Transverse colon (tissue), 4 donors: Measurements from ENCODE around the gene FAF2. TPM values are rescaled to one million over a fixed set of nuclear protein-coding genes. Genes with fewer than 3 reads are reported as not detected.
"Not testable (repeated sequence)": the region's sequence is repeated elsewhere in the genome, so short reads cannot be mapped to it uniquely, and the experiment has no call there.

ENCODE experiments used
- DNase-seq: peaks from one replicate; pipeline ENCODE4 v3.0.0-alpha.2; 2019
- H3K27ac ChIP-seq, 4 donors: fragments of 200-600 bp; sonication (generic); 2 replicates each; pipeline ENCODE4 v1.5.1; 2016 to 2018; ENCODE audit warnings: inconsistent platforms in 4 of 4
- H3K27me3 ChIP-seq: fragments of 200-600 bp; sonication (generic); 2 replicates; pipeline ENCODE4 v1.5.1; 2017; ENCODE audit warnings: inconsistent platforms
- H3K36me3 ChIP-seq, 4 donors: fragments of 200-600 bp; sonication (generic); 2 replicates each; pipeline ENCODE4 v1.5.1; 2017 to 2019; ENCODE audit warnings: inconsistent platforms in 4 of 4
- H3K4me1 ChIP-seq, 4 donors: fragments of 200-600 bp; sonication (generic); 2 replicates each; pipeline ENCODE4 v1.5.1; 2017 to 2020; ENCODE audit warnings: inconsistent platforms in 4 of 4
- H3K4me3 ChIP-seq, 4 donors: fragments of 200-600 bp; sonication (generic); 1 replicate in 1 of 4; 2 replicates in 3 of 4; pipeline versions ENCODE4 v1.5.1 to v1.6.1; 2017 to 2019; ENCODE audit warnings: inconsistent platforms in 4 of 4
- H3K9me3 ChIP-seq, 2 donors: fragments of 200-600 bp; sonication (generic); 2 replicates each; pipeline ENCODE4 v1.5.1; 2017 to 2019; ENCODE audit warnings: inconsistent platforms in 2 of 2
- CTCF ChIP-seq, 5 experiments: fragments of 200-600 bp in 3 of 5; fragments of 450-650 bp in 2 of 5; sonication (generic) in 3 of 5; IDR thresholded peaks; 1 replicate in 2 of 5; 2 replicates in 3 of 5; pipeline ENCODE4 v1.5.1; 2016 to 2017; ENCODE audit warnings: antibody characterized with exemption in 5 of 5, inconsistent platforms in 3 of 5, mild to moderate bottlenecking in 2 of 5, moderate library complexity in 1 of 5
- EP300 ChIP-seq: sonication (generic); formaldehyde crosslinking; IDR thresholded peaks from one replicate; pipeline ENCODE4 v1.6.1; 2017; ENCODE audit warnings: antibody characterized with exemption, low read depth
- POLR2A ChIP-seq: fragments of 450-650 bp; IDR thresholded peaks from one replicate; pipeline ENCODE4 v1.6.1; 2016; ENCODE audit warnings: antibody characterized with exemption, mild to moderate bottlenecking, moderate library complexity
- POLR2AphosphoS5 ChIP-seq, 3 donors: sonication (generic); formaldehyde crosslinking; IDR thresholded peaks; one replicate each; pipeline ENCODE4 v1.6.1; 2016; ENCODE audit warnings: antibody characterized with exemption in 3 of 3
- WGBS, 2 donors: methylation state at CpG; one replicate each; pipeline ENCODE4 v1.1.5; 2018; ENCODE audit warnings: low coverage in 1 of 2; 5-methylcytosine and 5-hydroxymethylcytosine counted together
- in situ Hi-C, 4 donors: fragments of 200-750 bp; cut with MboI; loops; one replicate each; pipeline versions ENCODE4 v1.15.0 to v1.15.1; 2017; ENCODE audit warnings: low sequenced_read_pairs in 3 of 4, low pct_ligation_motif_present in 1 of 4, low pct_unique_long_range_greater_than_20kb in 1 of 4
- intact Hi-C: fragments of 100-400 bp; cut with DNase I; formaldehyde crosslinking; loops from one replicate; pipeline ENCODE4 v1.15.1; 2023; ENCODE audit warnings: low total_unique reads
- total RNA-seq, 4 donors: library from RNA; depleted of rRNA; stranded (reverse); fragments of >200 nt; gene quantifications; one replicate each; pipeline ENCODE4 v1.1.0, GENCODE V29; 2016

FAF2 gene
- total RNA-seq, 4 donors from 2014 or later = 3.8 to 32.4 (median 26.5) TPM

GRCh38 chr5:176485176-176485575 is 37.0 kb downstream of the FAF2 start:
- Histone ChIP-seq H3K9me3 (no peaks in the 10 kb centered on the region), H3K27me3 (no peaks in the 10 kb centered on the region), H3K27ac (no peak overlapping the region), H3K4me1 (no peaks in the 10 kb centered on the region), H3K4me3 (no peak overlapping the region), H3K36me3 (peaks cover 0 to 35% (median 10%) of the 10 kb centered on the region in 4 donors)
- DNase-seq = no peak
- intact Hi-C loops = no loop called here
- 82% methylated on average over 2 of the region's 2 CpGs; no CpG with 5 or more reads in 1 of the 2 donors for WGBS, 2 donors
- in situ Hi-C loops = no loop called here
- TF ChIP-seq POLR2A (no peak), EP300 (no peak), CTCF (IDR thresholded peaks at IDR 0.05) (no peak)

- intact Hi-C loops (no loop called here), in situ Hi-C loops (no loop called here)
- Histone ChIP-seq H3K4me3 (no peak overlapping the region), H3K4me1 (no peaks in the 10 kb centered on the region), H3K27ac (no peak overlapping the region), H3K27me3 (no peaks in the 10 kb centered on the region), H3K9me3 (no peaks in the 10 kb centered on the region), H3K36me3 (peaks cover 0 to 43% (median 9%) of the 10 kb centered on the region in 4 donors)
- no peak for DNase-seq
- 79 to 86% methylated on average over 7 of the region's 7 CpGs for WGBS, 2 donors
- TF ChIP-seq POLR2AphosphoS5 (IDR thresholded peaks at IDR 0.05) (no peak), EP300 (no peak), POLR2A (no peak), CTCF (IDR thresholded peaks at IDR 0.05) (no peak)
These were observed 38.1 kb downstream of the FAF2 start for GRCh38 chr5:176486189-176486757.

- H3K9me3 ChIP-seq, DNase-seq, H3K27ac ChIP-seq, H3K4me3 ChIP-seq, H3K4me1 ChIP-seq, in situ Hi-C loops, intact Hi-C loops, H3K27me3 ChIP-seq: not testable (repeated sequence)
- WGBS, 2 donors = 97 to 100% methylated on average over 1 to 4 of the region's 4 CpGs
- H3K36me3 ChIP-seq = peaks cover 0 to 44% (median 11%) of the 10 kb centered on the region in 4 donors
These were observed 39.0 kb downstream of the FAF2 start for GRCh38 chr5:176487160-176487559.

- TF ChIP-seq POLR2A = no peak
- TF ChIP-seq POLR2AphosphoS5 (IDR thresholded peaks at IDR 0.05) = no peak
- no peak for TF ChIP-seq EP300
- TF ChIP-seq CTCF (IDR thresholded peaks at IDR 0.05) = no peak
- H3K27ac ChIP-seq = no peak overlapping the region
- no peak for DNase-seq
- in situ Hi-C loops (no loop called here), intact Hi-C loops (no loop called here)
- H3K4me3 ChIP-seq = no peak overlapping the region
- H3K9me3 ChIP-seq = no peaks in the 10 kb centered on the region
- no peaks in the 10 kb centered on the region for H3K4me1 ChIP-seq
- H3K27me3 ChIP-seq = no peaks in the 10 kb centered on the region
- WGBS, 2 donors = 86 to 96% methylated on average over 1 of the region's 1 CpG
- peaks cover 0 to 54% (median 20%) of the 10 kb centered on the region in 4 donors for H3K36me3 ChIP-seq
These were observed 40.9 kb downstream of the FAF2 start for GRCh38 chr5:176489077-176489476.

- H3K9me3 ChIP-seq = no peaks in the 10 kb centered on the region
- peaks cover 0 to 66% (median 23%) of the 10 kb centered on the region in 4 donors for H3K36me3 ChIP-seq
- intact Hi-C loops = no loop called here
- no peak overlapping the region for H3K4me3 ChIP-seq
- no peaks in the 10 kb centered on the region for H3K4me1 ChIP-seq
- no peaks in the 10 kb centered on the region for H3K27me3 ChIP-seq
- 100% methylated on average over 1 of the region's 1 CpG; no CpG with 5 or more reads in 1 of the 2 donors for WGBS, 2 donors
- in situ Hi-C loops = no loop called here
- TF ChIP-seq CTCF (IDR thresholded peaks at IDR 0.05) = no peak
- TF ChIP-seq POLR2AphosphoS5 (IDR thresholded peaks at IDR 0.05) = no peak
- TF ChIP-seq POLR2A = no peak
- no peak for TF ChIP-seq EP300
- no peak for DNase-seq
- H3K27ac ChIP-seq = no peak overlapping the region
These were observed 42.1 kb downstream of the FAF2 start for GRCh38 chr5:176490301-176490700.
